WERI-Rb-1 (cell line): Measurements from ENCODE around the gene TAPBPL.
A peak's percentile ranks its signal among the peaks of the same experiment; 100 is the strongest.
"Not testable (repeated sequence)": the region's sequence is repeated elsewhere in the genome, so short reads cannot be mapped to it uniquely, and the experiment has no call there.

ENCODE experiments used
- DNase-seq: peaks from one replicate; pipeline ENCODE4 v3.0.0-alpha.2; 2020
- H3K27ac ChIP-seq: fragments of 250-450 bp; sonication (Bioruptor Pico); 2 replicates; pipeline ENCODE4 v1.5.1; 2020; ENCODE audit warnings: mild to moderate bottlenecking, moderate library complexity
- H3K27me3 ChIP-seq: fragments of 250-450 bp; sonication (Bioruptor Pico); 2 replicates; pipeline ENCODE4 v1.5.1; 2021; ENCODE audit warnings: mild to moderate bottlenecking, low read depth, moderate library complexity; ENCODE audit not compliant: insufficient read depth, severe bottlenecking
- H3K36me3 ChIP-seq: fragments of 250-450 bp; sonication (Bioruptor Pico); 2 replicates; pipeline ENCODE4 v1.5.1; 2020; ENCODE audit warnings: mild to moderate bottlenecking, moderate library complexity
- H3K4me3 ChIP-seq: 2 replicates; pipeline ENCODE4 v1.5.1; 2011; ENCODE audit warnings: low read depth, mild to moderate bottlenecking, control low read depth, low read length
- H3K9me3 ChIP-seq: fragments of 250-450 bp; sonication (Bioruptor Pico); 2 replicates; pipeline ENCODE4 v1.5.1; 2021; ENCODE audit warnings: mild to moderate bottlenecking, moderate library complexity; ENCODE audit not compliant: severe bottlenecking
- CTCF ChIP-seq: IDR thresholded peaks from 2 replicates; pipeline ENCODE4 v1.5.1; 2011; ENCODE audit warnings: low read depth, mild to moderate bottlenecking, control low read depth, inconsistent platforms, low read length

TAPBPL gene

GRCh38 chr12:6463216-6463615 is 11.4 kb downstream of the TAPBPL start:
- Histone ChIP-seq H3K9me3 (no peaks in the 10 kb centered on the region), H3K27me3 (no peaks in the 10 kb centered on the region), H3K27ac (no peak overlapping the region), H3K36me3 (peaks cover 34% of the 10 kb centered on the region), H3K4me3 (no peak overlapping the region)
- DNase-seq: no peak
- no peak for TF ChIP-seq CTCF

DNA sequence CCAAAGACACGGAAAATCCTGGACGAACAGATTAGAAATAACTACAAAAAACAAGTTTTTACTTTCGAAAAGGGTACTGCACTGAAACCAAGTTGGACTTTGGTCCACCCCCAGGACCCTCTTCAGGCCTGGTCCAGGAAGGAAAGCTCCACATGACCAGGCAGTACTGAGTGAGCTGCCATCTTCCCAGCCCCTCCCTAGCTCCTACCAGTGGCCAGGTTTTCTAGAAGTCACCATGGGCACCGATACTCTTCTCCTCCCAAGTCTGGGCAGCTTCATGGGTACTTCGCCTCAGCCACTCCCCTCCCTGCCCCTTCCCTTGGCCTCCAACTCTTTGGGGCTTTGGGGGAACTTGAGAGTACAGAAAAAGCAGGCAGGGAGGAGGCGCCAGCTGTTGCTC is 12.0 kb downstream of the TAPBPL start:
- DNase-seq: no peak
- H3K27ac ChIP-seq: no peak overlapping the region
- H3K36me3 ChIP-seq: peaks cover 34% of the 10 kb centered on the region
- no peak for TF ChIP-seq CTCF
- H3K9me3 ChIP-seq: no peaks in the 10 kb centered on the region
- no peaks in the 10 kb centered on the region for H3K27me3 ChIP-seq
- H3K4me3 ChIP-seq: no peak overlapping the region

- Histone ChIP-seq H3K27me3 (no peaks in the 10 kb centered on the region), H3K9me3 (no peaks in the 10 kb centered on the region), H3K4me3 (no peak overlapping the region), H3K36me3 (peaks cover 34% of the 10 kb centered on the region), H3K27ac (no peak overlapping the region)
- 0 out of 2 replicates have a peak, but pooled peaks have one; percentile 0 for TF ChIP-seq CTCF
- no peak for DNase-seq
Observed at GRCh38 chr12:6464531-6464930, 12.7 kb downstream of the TAPBPL start.

GRCh38 chr12:6465467-6466183 is 13.8 kb downstream of the TAPBPL start:
- Histone ChIP-seq H3K27ac (no peak overlapping the region), H3K9me3 (no peaks in the 10 kb centered on the region), H3K27me3 (no peaks in the 10 kb centered on the region), H3K36me3 (peaks cover 34% of the 10 kb centered on the region), H3K4me3 (no peak overlapping the region)
- peak; percentile 51 for DNase-seq
- peak; percentile 83 for TF ChIP-seq CTCF

- Histone ChIP-seq H3K27me3 (no peaks in the 10 kb centered on the region), H3K9me3 (no peaks in the 10 kb centered on the region), H3K36me3 (peaks cover 34% of the 10 kb centered on the region), H3K27ac (no peak overlapping the region), H3K4me3 (no peak overlapping the region)
- no peak for TF ChIP-seq CTCF
- DNase-seq: no peak
Observed at GRCh38 chr12:6466184-6466573, 14.3 kb downstream of the TAPBPL start.

- H3K9me3 ChIP-seq, H3K4me3 ChIP-seq, H3K27me3 ChIP-seq, H3K27ac ChIP-seq, DNase-seq: not testable (repeated sequence)
- peaks cover 31% of the 10 kb centered on the region for H3K36me3 ChIP-seq
Observed at GRCh38 chr12:6466751-6467150, 14.9 kb downstream of the TAPBPL start.

- H3K9me3 ChIP-seq, H3K4me3 ChIP-seq, H3K27ac ChIP-seq, DNase-seq, H3K27me3 ChIP-seq: not testable (repeated sequence)
- H3K36me3 ChIP-seq: peaks cover 23% of the 10 kb centered on the region
Observed at GRCh38 chr12:6467571-6468282, 15.9 kb downstream of the TAPBPL start.
